ENCODE data around the gene FAU. TPM values are rescaled to one million over a fixed set of nuclear protein-coding genes. Genes with fewer than 3 reads are reported as not detected.

FAU gene
- total RNA-seq, 2 donors from 2014 or later, result 365 to 553 TPM

DNA sequence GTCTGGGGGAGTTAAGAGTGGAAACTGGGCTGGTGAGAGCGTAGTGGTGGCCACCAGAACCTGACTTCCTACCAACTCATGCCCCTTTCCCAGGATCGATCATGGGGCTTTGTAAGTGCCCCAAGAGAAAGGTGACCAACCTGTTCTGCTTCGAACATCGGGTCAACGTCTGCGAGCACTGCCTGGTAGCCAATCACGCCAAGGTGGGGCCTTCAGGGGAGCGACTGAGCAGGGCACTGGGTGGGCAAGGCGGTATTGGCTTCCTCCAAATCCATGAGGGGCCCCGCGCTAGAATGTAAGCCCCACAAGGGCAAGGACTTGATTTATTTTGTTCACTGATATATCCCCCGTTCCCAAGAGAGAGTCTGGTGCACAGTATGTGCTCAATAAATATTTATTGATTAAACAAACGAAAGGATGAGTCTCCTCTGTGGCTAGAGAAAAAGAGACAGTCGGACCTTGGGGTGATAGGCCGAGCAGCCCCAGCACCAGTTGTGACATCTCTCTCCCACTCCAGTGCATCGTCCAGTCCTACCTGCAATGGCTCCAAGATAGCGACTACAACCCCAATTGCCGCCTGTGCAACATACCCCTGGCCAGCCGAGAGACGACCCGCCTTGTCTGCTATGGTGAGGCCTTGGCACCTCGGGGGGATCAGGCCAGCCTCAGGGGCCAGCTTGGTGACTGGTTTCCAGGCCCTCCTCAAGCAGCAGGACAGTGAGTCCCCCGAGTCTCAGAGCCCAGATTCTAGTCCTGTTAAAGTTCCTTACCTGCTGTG, 37.1 kb downstream of the FAU start:
- no peaks in the 10 kb centered on the region for H3K9me3 ChIP-seq
- ATAC-seq (ENCODE audit: insufficient number of reproducible peaks, low FRiP score, low read depth) (no peak), DNase-seq (ENCODE audit: low spot score) (no peak)
- peaks cover 10 to 22% of the 10 kb centered on the region in 2 donors for H3K4me1 ChIP-seq (ENCODE audit: control insufficient read depth in 1 of 2, low read depth in 2 of 2)
- TF ChIP-seq, protein P1, sequence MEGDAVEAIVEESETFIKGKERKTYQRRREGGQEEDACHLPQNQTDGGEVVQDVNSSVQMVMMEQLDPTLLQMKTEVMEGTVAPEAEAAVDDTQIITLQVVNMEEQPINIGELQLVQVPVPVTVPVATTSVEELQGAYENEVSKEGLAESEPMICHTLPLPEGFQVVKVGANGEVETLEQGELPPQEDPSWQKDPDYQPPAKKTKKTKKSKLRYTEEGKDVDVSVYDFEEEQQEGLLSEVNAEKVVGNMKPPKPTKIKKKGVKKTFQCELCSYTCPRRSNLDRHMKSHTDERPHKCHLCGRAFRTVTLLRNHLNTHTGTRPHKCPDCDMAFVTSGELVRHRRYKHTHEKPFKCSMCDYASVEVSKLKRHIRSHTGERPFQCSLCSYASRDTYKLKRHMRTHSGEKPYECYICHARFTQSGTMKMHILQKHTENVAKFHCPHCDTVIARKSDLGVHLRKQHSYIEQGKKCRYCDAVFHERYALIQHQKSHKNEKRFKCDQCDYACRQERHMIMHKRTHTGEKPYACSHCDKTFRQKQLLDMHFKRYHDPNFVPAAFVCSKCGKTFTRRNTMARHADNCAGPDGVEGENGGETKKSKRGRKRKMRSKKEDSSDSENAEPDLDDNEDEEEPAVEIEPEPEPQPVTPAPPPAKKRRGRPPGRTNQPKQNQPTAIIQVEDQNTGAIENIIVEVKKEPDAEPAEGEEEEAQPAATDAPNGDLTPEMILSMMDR (IDR thresholded peaks at IDR 0.05), result no peak
- H3K4me3 ChIP-seq, result peak overlapping the region; percentile 80
- H3K27me3 ChIP-seq (replicated peaks; ENCODE audit: insufficient read depth), result no peaks in the 10 kb centered on the region
- peak overlapping the region; percentile 77 to 83 for H3K27ac ChIP-seq
- peaks cover 15% of the 10 kb centered on the region for H3K36me3 ChIP-seq

DNA sequence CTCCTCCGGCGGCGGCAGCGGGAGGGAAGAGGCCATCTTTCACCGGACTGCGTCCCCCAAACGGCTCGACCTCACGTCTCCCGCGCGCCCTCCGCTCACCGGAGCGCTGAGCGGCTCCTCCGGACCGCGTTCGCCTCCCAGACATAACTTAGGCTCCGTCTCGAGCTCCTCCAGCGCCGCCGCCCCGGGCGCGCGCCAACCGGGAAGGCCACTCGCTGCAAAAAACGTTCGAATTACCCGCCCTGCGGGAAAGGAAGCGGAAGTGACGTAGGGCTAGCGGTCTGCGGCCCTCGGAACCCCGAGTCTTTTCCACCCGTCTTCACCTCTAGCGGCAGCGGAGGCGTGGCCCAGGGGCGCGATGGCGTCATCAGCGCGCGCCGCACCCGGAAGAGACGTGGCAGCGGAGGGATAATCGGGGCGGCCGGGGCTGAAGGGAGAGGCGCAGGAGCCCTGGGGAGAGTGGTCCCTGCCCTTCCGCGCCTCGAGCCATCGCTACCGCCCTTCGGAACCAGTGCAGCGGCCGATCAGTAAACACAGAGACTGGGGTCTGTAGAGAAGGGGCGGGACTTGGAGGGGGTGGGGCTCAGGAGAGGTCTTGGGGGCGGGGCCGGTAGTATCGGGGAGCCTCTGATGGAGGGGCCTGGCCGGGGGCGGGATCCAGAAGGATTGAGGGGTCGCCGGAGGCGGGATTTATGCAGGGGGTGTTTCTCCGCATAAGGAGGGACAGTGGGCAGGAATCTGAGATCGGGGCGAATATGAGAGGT, 37.9 kb downstream of the FAU start, which contains the start of the genes CDCA5 and ZFPL1:
CDCA5 (minus strand) TSS at position 207 of the 764 bp plus-strand sequence; CDS start at position 145, 62 bp downstream.
ZFPL1 (plus strand) TSS at position 389 of the 764 bp plus-strand sequence. CDS start 477 bp downstream, outside the sequence.
- H3K4me3 ChIP-seq, result peak within 1 kb of the TSS; percentile 80
- peak; percentile 82 for ATAC-seq (ENCODE audit: insufficient number of reproducible peaks, low FRiP score, low read depth)
- no peaks in the 10 kb centered on the region for H3K27me3 ChIP-seq (replicated peaks; ENCODE audit: insufficient read depth)
- TF ChIP-seq, protein P1 (IDR thresholded peaks at IDR 0.05), result no peak
- DNase-seq (ENCODE audit: low spot score), result peak; percentile 85
- peaks cover 10 to 22% of the 10 kb centered on the region in 2 donors for H3K4me1 ChIP-seq (ENCODE audit: control insufficient read depth in 1 of 2, low read depth in 2 of 2)
- H3K36me3 ChIP-seq, result peaks cover 15% of the 10 kb centered on the region
- peak within 1 kb of the TSS; percentile 77 to 83 for H3K27ac ChIP-seq
- H3K9me3 ChIP-seq, result no peaks in the 10 kb centered on the region

DNA sequence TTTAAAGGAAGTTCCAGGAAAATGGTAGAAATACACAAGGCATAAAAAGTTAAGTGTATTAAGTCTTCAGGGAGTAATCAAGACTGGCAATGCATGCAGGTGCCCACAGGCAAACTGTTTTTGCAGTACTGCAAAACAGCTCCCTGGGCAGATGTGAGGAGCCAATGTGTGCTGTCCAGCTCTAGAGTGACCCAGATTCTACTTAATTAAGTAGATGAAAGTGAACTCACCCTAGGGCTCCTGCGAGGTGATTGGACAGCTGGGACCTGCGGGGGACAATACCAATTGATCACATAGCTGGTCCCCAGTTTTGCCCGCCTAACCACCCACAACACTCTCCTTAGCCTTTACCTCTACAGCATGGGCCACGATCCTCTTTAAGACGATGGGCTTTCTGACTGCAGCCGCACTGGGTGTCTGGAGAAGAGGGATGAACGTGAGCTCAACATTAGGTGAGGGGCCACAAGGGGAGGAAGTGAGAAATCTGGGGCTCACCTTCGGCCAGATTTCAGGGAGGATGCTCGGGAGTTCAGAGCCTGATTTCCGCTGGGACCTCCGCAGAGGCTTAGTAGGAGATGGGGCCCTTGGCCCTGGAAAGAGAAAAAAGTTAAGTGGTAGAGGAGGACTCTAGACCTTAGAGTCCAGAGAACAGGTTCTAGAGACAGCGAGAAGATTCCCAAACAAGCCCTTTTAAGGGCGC, 38.6 kb downstream of the FAU start:
- Histone ChIP-seq H3K27me3 (replicated peaks; ENCODE audit: insufficient read depth) (no peaks in the 10 kb centered on the region), H3K4me1 (ENCODE audit: control insufficient read depth in 1 of 2, low read depth in 2 of 2) (peaks cover 10 to 22% of the 10 kb centered on the region in 2 donors), H3K36me3 (peaks cover 15% of the 10 kb centered on the region), H3K4me3 (peak overlapping the region; percentile 80), H3K27ac (peak overlapping the region; percentile 77 to 83), H3K9me3 (no peaks in the 10 kb centered on the region)
- DNase-seq (ENCODE audit: low spot score) (no peak), ATAC-seq (ENCODE audit: insufficient number of reproducible peaks, low FRiP score, low read depth) (no peak)
- TF ChIP-seq, protein P1 (IDR thresholded peaks at IDR 0.05), result no peak

DNA sequence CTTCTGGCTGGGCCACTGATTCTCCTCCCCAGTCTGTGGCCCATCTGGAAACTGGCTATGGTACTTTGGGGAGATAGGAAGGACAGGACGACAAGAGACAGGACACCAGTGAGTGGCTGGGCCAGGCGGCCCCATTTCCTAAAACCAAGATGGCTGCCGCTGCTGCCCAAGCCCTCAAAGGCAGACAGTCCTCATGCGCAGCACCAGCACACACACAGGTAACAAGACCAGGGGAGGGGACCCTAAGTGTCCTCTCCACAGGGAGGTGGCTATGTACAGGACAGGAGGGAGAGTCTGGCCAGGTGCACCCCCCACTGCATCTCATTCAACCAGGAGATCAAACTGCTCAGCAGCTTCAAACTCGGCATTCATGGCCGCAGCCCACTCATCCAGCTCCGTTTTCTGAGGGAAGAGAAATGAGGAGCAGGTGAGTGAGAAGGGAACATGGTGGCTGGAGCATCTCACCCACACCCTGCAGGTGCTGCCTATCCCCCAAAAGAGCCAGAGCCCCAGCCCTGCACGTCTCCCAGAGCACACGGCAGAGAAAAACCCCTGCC, 43.1 kb downstream of the FAU start:
- TF ChIP-seq, protein P1 (IDR thresholded peaks at IDR 0.05), result no peak
- peaks cover 3 to 7% of the 10 kb centered on the region in 2 donors for H3K4me1 ChIP-seq (ENCODE audit: control insufficient read depth in 1 of 2, low read depth in 2 of 2)
- H3K36me3 ChIP-seq, result no peaks in the 10 kb centered on the region
- DNase-seq (ENCODE audit: low spot score), result no peak
- no peaks in the 10 kb centered on the region for H3K27me3 ChIP-seq (replicated peaks; ENCODE audit: insufficient read depth)
- no peak overlapping the region for H3K27ac ChIP-seq
- H3K9me3 ChIP-seq, result no peaks in the 10 kb centered on the region
- no peak overlapping the region for H3K4me3 ChIP-seq
- ATAC-seq (ENCODE audit: insufficient number of reproducible peaks, low FRiP score, low read depth), result no peak
